ENCODE data around the gene GDAP1L1.
"Not testable (repeated sequence)": the region's sequence is repeated elsewhere in the genome, so short reads cannot be mapped to it uniquely, and the experiment has no call there.

GDAP1L1 gene

GRCh38 chr20:44254073-44254472 lies 7.0 kb downstream of the GDAP1L1 start:
- FAIRE-seq: no peak

GRCh38 chr20:44255942-44256341 lies 8.8 kb downstream of the GDAP1L1 start:
- FAIRE-seq (no peak), DNase-seq (ENCODE audit: low spot score) (no peak)

More at GRCh38 chr20:44254073-44254472, 7.0 kb downstream of the GDAP1L1 start:
- DNase-seq (ENCODE audit: low spot score): no peak

- FAIRE-seq (no peak), DNase-seq (ENCODE audit: low spot score) (no peak)
Measured at GRCh38 chr20:44256961-44257360, 9.9 kb downstream of the GDAP1L1 start.

- FAIRE-seq (no peak), DNase-seq (ENCODE audit: low spot score) (no peak)
Measured at GRCh38 chr20:44258226-44258890, 11.2 kb downstream of the GDAP1L1 start.

DNA sequence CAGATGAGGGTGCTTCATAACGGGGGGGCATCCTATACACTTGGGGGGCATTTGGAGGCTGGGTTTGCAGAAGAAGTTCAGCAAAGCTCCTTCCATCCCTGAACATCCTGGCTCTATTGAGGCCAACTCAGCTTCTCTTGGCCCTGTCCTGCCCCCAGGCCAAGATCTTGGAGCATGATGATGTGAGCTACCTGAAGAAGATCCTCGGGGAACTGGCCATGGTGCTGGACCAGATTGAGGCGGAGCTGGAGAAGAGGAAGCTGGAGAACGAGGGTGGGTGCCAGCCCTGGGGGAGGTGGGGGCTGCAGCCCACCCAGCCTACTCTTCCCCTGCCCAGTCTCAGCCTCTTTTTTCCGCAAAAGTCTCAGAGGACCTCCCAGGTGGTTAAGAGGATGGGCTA lies 17.2 kb downstream of the GDAP1L1 start:
- DNase-seq (ENCODE audit: low spot score) (no peak), FAIRE-seq (no peak)

GRCh38 chr20:44268802-44269201 lies 21.7 kb downstream of the GDAP1L1 start:
- DNase-seq (ENCODE audit: low spot score): no peak
- no peak for FAIRE-seq

DNA sequence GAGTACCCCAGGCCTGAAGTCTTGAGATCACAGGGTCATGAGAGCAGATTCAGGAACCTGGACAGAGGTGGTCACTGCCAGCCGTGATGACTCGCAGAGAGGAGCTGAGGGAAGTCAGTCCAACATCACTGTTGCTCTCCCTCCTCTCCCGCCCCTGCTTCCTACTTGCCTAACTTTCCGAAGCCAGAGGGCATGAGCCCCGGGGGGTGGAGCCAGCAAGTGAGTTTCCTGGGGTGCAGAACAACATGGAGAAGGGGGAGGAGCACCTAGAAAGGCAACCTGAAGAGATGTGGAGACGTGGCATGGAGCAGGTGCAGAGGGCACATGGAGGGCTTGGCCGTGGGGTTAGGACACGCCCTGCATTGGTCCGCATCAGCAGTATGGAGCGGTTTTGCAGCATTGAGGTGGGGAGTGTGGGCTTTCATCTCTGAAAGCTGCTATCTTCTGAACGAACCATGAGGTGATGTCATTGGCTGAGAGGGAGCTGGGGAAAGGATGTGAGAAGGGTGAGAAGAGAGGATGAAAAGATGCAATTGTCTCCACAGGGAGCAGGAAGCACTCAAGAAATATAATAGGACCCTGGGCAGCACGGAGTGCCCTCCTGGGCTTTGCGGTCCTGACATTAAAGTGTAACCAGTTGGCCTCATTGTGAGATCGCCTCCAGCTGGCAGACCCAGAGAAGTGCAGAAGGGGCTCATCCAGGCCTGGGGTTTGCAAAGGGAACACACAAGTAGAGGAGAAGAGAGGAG lies 25.0 kb downstream of the GDAP1L1 start:
- FAIRE-seq (no peak), DNase-seq (ENCODE audit: low spot score) (no peak)

GRCh38 chr20:44273231-44274215 lies 26.4 kb downstream of the GDAP1L1 start:
- DNase-seq (ENCODE audit: low spot score) (no peak), FAIRE-seq (no peak)

DNA sequence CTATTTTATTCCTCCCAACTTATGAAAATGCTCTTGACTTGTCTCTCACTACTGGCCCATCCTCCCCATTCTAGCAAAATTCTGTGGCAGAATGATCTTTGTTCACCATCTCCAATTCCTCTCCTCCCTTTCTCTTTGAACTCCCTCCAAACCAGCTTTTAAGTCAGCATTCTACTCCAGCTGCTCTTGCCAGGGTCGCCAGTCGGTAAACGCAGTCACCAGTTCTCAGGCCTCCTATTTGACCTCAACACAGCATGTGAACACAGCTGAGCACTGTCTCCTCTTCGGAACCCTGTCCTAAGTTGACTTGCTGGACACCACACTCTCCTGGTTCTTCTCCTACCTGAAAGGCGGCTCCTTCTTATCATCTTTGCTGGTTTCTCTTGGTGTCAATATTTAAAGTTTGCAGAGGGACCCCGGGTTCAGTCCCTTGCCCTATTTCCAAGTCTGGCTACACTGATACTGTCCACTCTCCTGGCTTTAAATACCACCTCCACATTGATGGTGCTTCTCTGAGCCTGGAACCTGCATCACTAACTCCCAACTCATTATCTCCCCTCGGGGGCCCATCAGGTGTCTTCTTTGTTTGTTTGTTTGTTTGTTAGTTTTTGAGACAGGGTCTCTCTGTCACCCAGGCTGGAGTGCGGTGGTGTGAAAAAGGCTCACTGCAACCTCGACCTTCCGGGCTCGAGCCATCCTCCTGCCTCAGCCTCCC lies 27.4 kb downstream of the GDAP1L1 start:
- DNase-seq (ENCODE audit: low spot score) (no peak), FAIRE-seq (no peak)

DNA sequence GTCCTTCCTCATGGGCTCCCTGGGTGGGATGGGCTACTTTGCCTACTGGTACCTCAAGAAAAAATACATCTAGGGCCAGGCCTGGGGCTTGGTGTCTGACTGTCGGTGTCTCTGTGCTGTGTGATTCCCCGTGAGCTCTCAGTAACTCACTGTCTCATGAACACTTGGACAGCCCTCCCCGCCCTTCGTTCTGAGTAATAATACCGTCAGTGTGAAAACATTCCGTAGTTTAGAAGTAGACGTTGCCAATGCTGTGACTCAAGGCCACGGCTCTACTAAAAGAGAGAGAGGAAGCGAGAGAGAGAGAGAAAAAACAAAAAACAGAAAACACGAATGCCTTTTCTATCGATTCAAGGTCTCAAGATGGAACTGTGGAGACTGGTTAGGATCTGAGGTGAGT lies 32.1 kb downstream of the GDAP1L1 start:
- peak; percentile 71 for FAIRE-seq

GRCh38 chr20:44280387-44280786 lies 33.3 kb downstream of the GDAP1L1 start:
- FAIRE-seq: no peak
- no peak for DNase-seq (ENCODE audit: low spot score)

More for the DNA sequence above, 32.1 kb downstream of the GDAP1L1 start:
- DNase-seq (ENCODE audit: low spot score): peak; percentile 78

DNA sequence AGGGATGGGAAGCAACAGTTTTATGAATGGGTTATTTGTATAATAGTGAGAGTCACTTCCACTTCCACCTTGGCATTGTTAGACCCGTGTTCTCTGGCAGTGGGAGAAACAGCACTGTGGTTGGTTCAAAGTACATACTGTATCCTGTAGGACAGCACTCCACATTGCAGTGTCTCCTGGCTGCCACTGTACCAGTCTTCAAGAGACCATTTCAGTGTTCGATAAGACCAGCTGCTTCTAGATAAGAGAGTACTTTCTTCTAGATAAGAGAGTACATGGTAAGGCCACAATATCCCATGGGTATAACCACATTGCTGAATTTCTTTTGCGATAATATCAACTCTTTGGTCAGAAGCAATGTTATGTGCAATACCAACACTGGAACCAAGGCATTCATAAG lies 35.1 kb downstream of the GDAP1L1 start:
- DNase-seq (ENCODE audit: low spot score): no peak
- FAIRE-seq: no peak

- FAIRE-seq (no peak), DNase-seq (ENCODE audit: low spot score) (no peak)
Measured at GRCh38 chr20:44284032-44284431, 36.9 kb downstream of the GDAP1L1 start.

GRCh38 chr20:44287272-44288097 lies 40.4 kb downstream of the GDAP1L1 start:
- DNase-seq (ENCODE audit: low spot score): no peak
- no peak for FAIRE-seq

DNA sequence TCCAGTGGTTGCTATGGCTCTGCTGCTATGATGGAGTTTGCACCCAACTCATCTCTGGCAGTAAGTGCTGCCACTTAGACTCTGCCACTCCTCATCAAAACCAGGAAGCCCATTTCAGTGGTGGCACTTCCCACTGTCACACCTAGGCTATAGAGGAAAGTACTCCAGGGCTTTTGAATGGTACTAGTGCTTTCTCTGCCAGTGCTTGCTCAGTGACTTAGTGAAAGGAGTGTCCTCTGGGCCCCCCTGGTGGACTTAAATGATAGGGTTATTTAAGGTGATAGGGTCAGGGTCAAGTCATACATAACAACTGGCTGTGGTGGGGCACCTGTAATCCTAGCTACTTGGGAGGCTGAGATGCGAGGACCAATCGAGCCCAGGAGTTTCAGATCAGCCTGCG lies 41.1 kb downstream of the GDAP1L1 start:
- DNase-seq (ENCODE audit: low spot score) (no peak), FAIRE-seq (no peak)

- FAIRE-seq: no peak
- DNase-seq (ENCODE audit: low spot score): no peak
Measured at GRCh38 chr20:44291754-44292153, 44.6 kb downstream of the GDAP1L1 start.

GRCh38 chr20:44296011-44296410 lies 48.9 kb downstream of the GDAP1L1 start:
- FAIRE-seq: no peak
- DNase-seq (ENCODE audit: low spot score): no peak

DNA sequence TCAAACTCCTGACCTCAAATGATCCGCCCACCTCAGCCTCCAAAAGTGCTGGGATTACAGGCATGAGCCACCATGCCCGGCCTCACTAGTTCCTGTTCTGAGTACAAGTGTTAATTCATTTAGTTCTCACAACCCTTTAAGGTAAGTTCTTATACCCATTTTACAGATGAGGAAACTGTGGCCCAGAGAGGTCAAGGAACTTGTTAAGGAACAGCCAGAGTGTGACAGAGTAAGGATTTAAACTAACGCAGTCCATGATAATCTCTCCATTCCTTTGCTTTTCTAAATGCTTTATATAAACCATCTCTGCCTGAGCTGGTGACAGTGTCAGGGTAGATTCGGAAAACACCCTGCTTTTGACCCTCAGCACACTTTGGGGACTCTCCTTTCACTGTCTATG lies 50.6 kb downstream of the GDAP1L1 start:
- FAIRE-seq: no peak

GRCh38 chr20:44299011-44299535 lies 52.0 kb downstream of the GDAP1L1 start:
- not testable (repeated sequence) for DNase-seq (ENCODE audit: low spot score)

More for the DNA sequence above, 50.6 kb downstream of the GDAP1L1 start:
- DNase-seq (ENCODE audit: low spot score): no peak

GRCh38 chr20:44301285-44301684 lies 54.2 kb downstream of the GDAP1L1 start:
- DNase-seq (ENCODE audit: low spot score): no peak
- FAIRE-seq: no peak

More at GRCh38 chr20:44299011-44299535, 52.0 kb downstream of the GDAP1L1 start:
- not testable (repeated sequence) for FAIRE-seq
